GM21447 (cell line): Measurements from ENCODE around the gene NDUFB8.
"Not testable (repeated sequence)": the region's sequence is repeated elsewhere in the genome, so short reads cannot be mapped to it uniquely, and the experiment has no call there.

Experiments
- ATAC-seq: cut with Tn5 transposase; IDR thresholded peaks from one replicate; pipeline ENCODE4 v1.9.1; 2021; ENCODE audit not compliant: unreplicated experiment

NDUFB8 gene

GRCh38 chr10:100529475-100530298, at the start of gene NDUFB8:
TSS of gene NDUFB8 (minus strand) at chr10:100529871. CDS start at chr10:100529851, 20 bp downstream.
- ATAC-seq: peak; percentile 61

DNA sequence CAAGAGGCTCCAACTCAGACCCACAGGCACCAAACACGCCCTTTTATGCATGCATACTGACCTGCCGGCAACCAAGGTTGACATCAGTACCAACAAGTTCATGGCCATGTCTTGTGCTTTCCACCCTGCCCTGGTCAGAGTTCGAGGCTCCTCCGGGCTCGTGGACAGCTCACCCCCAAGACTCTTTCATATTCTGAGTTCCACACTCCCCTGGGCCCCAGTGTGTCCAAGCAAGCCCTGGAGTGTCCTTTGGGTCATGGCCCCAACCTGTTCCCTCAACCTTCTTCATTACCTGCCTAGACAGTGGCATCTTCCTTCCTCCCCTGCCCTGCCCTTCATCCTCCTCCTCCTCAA, 46.6 kb upstream of the NDUFB8 start:
- ATAC-seq: no peak

- ATAC-seq: no peak
Measured at GRCh38 chr10:100575585-100576281, 46.1 kb upstream of the NDUFB8 start.

DNA sequence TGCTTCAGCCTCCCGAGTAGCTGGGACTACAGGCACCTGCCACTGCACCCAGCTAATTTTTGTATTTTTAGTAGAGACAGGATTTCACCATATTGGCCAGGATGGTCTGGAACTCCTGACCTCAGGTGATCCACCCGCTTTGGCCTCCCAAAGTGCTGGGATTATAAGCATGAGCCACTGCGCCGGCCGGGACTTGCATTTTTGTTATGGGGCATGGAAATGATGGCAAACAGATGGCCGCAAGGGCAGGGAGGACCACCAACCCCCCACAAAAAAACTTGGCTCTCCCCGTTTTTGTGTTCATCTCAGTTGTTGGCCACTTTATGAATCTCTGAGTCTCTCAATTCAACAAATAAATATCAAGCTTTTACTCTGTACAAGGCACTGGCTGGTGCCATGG, 45.5 kb upstream of the NDUFB8 start:
- ATAC-seq: not testable (repeated sequence)

DNA sequence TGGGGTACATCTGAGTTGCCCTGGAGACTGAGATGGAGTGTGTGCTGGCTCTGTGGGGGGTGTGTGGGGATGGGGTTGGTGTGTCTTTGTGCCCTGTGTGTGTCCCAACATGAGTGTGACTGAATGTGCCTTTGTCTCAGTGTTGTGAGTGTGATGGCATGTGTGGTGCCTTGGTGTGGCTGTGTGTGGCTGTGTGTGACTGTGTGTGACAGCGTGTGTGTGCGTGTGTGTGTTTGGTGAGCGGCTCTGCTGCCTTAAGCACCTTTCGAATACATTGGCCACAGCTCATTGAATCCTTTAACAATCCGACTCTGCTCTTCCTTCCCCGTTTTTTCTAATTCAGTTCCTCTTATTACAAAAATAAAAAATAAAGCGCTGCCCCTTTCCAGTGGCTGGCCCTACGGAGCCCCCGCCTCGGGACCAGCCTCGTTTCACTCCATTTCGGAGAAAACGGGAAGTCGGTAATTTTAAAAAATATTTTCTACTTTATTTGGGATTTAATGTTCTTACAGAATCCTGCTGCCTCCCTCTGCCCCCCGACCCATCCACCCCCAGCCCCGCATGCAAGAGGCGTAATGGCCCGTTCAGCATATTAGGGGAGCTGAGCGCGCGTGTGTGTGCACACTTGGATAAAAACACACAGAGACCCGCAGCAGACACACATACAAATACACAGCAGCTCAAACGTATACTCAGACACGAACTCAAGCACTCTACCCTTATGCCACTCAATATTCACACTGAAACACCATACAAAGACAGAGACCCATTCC, 41.6 kb upstream of the NDUFB8 start:
- ATAC-seq: no peak

DNA sequence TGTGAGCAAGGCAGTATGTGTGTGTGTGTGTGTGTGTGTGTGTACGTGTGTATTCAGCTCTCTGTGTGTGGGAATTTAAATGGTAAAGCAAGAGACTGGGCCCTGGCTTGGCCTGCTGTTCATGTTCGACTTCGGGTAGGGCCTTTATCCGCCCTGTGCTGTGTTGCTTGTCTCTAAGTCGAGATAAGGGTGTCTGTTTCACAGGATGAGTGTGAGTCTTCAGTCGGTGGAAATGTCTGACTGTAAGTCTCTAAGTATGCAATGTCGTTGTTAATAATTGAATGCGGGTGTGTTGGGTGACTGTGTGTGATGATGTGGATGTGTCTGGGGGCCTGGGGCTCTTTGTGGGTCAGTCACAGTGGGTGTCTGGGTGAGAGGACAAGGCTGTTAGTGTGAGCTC, 40.8 kb upstream of the NDUFB8 start:
- ATAC-seq: no peak

DNA sequence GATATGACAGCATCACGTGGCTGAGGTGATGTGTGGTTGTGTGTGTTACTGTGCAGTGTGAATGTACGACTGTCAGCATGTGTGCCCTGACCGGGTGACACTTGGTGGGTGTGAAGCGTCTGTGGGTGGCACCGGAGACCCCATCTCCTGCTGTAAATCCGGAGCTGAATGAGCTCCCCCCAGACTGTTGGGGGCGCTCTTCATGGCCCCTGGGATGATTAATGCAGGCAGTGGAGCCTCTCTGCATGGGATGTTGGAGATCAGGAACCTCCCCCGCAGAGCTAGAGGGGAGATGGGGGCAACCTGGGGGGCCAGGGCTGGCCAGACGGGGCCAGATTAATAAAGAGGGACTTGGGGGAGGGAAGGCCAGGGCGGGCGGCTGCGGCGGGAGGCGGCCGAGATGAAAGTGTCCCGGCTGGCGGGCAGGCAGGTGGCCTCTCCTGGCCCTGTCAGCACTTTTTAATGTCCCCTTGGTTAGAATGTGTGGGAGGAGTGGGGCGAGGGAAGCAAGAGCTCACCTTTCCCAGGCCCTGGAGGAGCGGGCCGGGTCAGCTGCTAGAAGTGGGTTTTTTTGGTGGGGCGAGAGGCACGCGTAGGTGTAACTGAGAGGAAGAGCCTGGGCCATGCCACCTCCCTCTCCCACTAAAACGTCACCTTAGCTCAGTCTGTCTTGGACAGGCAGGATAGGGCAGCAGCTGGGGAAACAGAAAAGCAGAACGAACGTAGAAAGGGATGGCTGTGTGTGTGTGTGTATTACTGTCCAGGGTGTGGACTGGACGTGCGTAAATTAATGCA, 40.2 kb upstream of the NDUFB8 start:
- no peak for ATAC-seq

DNA sequence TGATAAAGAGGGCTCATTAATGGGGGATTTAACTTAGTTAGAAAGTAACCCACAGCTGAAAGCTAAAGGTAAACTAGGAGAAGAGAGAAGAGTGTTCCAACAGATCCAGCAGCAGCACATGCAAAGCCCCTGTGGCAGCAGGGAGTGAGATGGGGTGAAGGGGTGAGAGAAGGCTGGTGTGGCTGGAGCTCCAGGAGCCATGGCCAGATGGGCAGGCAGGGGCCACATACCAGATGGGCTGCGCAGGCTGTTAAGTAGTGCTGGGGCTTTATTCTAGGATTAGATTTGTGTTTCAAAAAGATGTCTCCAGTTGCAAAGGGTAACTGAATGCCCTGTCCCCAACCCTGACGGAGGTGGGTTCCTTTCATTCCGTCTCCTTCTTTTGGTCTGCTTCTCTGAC, 39.2 kb upstream of the NDUFB8 start:
- ATAC-seq: no peak

DNA sequence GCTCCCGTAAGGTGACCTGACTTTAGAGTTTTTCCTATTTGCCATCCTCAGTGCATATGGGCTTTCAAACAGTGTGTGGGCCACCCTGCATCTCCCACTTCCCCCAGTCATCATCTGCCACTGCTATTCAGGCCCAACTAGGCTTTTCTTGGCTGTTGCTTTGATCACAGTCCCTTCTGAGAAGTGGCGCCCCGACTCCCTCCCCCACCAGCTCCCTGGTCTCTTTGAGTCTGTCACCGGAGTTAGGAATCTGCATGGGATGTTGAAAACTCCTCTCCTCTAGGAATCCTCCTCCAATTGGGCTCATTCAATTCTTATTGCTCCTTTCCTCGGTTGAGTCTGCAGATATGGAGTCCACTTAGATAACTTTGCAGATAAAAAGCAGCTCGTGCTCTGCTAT, 38.2 kb upstream of the NDUFB8 start:
- no peak for ATAC-seq

- no peak for ATAC-seq
Measured at GRCh38 chr10:100567249-100567648, 37.6 kb upstream of the NDUFB8 start.

GRCh38 chr10:100566561-100566960, 36.9 kb upstream of the NDUFB8 start:
- ATAC-seq: no peak

GRCh38 chr10:100565206-100565985, 35.7 kb upstream of the NDUFB8 start:
- ATAC-seq: no peak

DNA sequence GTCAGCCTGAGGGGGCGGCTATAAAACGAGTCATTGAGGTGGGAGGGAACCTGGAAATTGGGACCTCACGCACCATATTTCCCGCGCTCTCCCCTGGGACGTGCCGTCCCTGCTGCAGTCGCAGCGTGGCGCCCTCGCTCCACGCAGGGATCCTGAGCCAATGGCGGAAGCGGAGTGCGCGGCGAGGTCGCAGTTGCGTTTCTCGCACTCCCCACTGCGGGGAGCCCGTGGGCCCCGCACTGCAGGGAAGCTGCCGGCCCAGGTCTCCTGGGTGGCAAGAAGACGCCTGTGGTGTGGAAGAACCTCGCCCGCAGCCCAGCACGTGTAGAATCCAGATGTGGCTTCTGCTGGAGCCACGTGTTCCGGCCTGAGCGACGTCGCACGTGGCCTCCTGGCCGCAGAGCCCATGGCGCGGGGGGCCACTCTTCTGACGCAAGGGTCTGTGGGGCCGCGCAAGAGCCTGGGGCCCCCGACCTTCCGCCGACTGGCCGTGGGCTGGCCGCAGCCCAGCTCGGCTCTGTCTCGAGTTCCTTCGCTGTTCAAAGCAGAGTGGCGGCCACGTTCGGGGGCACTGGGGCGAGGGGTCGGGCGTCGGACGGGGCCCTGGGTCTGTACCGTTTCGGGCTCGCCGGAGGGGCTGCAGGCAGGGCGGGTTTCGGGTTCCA, 32.5 kb upstream of the NDUFB8 start:
- peak; percentile 76 for ATAC-seq

GRCh38 chr10:100561005-100561404, 31.3 kb upstream of the NDUFB8 start:
- ATAC-seq: no peak

DNA sequence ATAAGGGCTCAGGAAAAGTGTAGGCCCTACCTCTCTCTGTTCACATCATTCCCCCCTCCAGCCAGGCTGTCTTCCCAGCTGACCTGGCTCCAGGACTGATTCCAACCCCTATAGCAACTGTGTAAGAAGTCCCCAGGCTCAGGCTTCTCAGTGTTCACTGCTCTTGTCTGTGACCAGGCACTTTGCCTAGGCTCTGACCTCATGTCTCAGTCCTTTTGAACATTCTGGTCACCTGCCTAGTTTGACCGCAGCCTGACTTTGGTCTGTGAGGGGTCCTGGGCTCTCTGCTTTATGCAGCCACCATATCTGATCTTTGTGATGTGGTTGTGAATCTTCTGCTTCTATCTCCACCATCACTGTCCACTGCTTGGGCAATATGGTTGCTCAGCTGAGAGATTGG, 30.6 kb upstream of the NDUFB8 start:
- no peak for ATAC-seq

- no peak for ATAC-seq
Measured at GRCh38 chr10:100554902-100555301, 25.2 kb upstream of the NDUFB8 start.

DNA sequence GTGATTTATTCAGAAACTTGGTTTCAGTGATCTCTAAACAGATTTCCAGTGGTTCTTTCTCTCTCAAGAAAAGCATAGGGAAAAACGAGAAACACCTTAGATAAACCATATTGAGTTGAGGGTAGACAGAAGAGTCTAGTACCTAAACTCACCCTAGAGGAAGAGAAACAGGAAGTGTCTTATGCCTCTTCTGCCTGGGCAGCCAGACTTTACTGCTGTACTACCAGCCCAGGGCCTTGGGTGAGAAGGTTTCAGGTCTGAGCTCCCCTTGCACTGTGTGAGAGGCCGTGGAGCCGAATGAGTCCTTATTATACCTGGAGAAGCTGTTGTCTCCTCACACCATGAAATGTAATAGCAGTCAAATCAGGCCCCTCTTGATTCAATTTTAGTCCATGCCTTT, 24.3 kb upstream of the NDUFB8 start:
- ATAC-seq: no peak

GRCh38 chr10:100551738-100552137, 22.1 kb upstream of the NDUFB8 start:
- no peak for ATAC-seq

GRCh38 chr10:100551196-100551595, 21.5 kb upstream of the NDUFB8 start:
- ATAC-seq: no peak

DNA sequence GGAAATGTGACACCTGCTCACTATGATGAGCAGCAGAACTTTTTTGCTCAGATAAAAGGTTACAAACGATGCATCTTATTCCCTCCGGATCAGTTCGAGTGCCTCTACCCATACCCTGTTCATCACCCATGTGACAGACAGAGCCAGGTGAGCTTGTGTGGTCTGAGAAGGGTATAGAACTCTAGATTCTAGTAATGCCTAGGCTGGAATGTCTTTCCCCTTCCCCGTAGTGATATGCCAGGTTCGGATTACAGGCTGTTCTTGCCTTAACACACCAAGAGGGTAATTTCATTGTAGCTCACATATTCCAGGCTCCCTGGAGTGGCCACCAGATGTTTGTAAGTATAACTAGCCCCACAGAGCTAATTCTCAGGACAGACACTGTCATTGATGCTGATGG, 15.3 kb upstream of the NDUFB8 start:
- ATAC-seq: no peak
